ENCODE results near the gene CDC25B. TPM values are rescaled to one million over a fixed set of nuclear protein-coding genes. Genes with fewer than 3 reads are reported as not detected.

The CDC25B gene
- total and polyA plus RNA-seq, 4 donors: 4.4 to 12.9 (median 9.2) TPM

- H3K9me3 ChIP-seq (ENCODE audit: control insufficient read depth in 4 of 4, low read length in 3 of 4): no peaks in the 10 kb centered on the region
- peaks cover 0 to 2% (median 0%) of the 10 kb centered on the region in 4 donors for H3K36me3 ChIP-seq (ENCODE audit: control insufficient read depth in 4 of 4, insufficient read depth in 3 of 4, low read depth in 1 of 4, low read length in 3 of 4)
- no peaks in the 10 kb centered on the region for H3K27me3 ChIP-seq (ENCODE audit: control insufficient read depth in 4 of 4, insufficient read depth in 4 of 4, low read length in 3 of 4)
- no peak for DNase-seq (ENCODE audit: low spot score)
- H3K27ac ChIP-seq (ENCODE audit: low read depth in 1 of 2, low read length in 2 of 2): peak overlapping the region; percentile 25 to 29
- peaks cover 10 to 30% (median 22%) of the 10 kb centered on the region in 4 donors for H3K4me1 ChIP-seq (ENCODE audit: control insufficient read depth in 4 of 4, insufficient read depth in 4 of 4, low read length in 3 of 4)
- TF ChIP-seq SP1 (IDR thresholded peaks at IDR 0.05) (no peak), RAD21 (IDR thresholded peaks at IDR 0.05) (no peak), FOXA2 (IDR thresholded peaks at IDR 0.05) (no peak), JUND (IDR thresholded peaks at IDR 0.05) (no peak), FOXA1 (IDR thresholded peaks at IDR 0.05) (no peak), NR2F2 (IDR thresholded peaks at IDR 0.05) (no peak), YY1 (IDR thresholded peaks at IDR 0.05) (no peak), TAF1 (conservative IDR thresholded peaks at IDR 0.05) (no peak)
- peak overlapping the region; percentile 2 to 67 (median 54) for H3K4me3 ChIP-seq (ENCODE audit: low read depth in 1 of 3, low read length in 3 of 3)
- WGBS: 17% methylated on average over 33 of the region's 33 CpGs
- H3K9ac ChIP-seq (ENCODE audit: low read depth in 1 of 2, low read length in 2 of 2): peak overlapping the region in 1 of 2 donors; percentile 71
These were observed 541 bp downstream of the CDC25B start for GRCh38 chr20:3796477-3797225.

- WGBS: 94% methylated on average over 5 of the region's 5 CpGs
- DNase-seq (ENCODE audit: low spot score): no peak
- H3K4me3 ChIP-seq (ENCODE audit: low read depth in 1 of 3, low read length in 3 of 3): peak overlapping the region; percentile 2 to 67 (median 54)
- H3K9ac ChIP-seq (ENCODE audit: low read depth in 1 of 2, low read length in 2 of 2): peak overlapping the region in 1 of 2 donors; percentile 71
- peak overlapping the region; percentile 25 to 29 for H3K27ac ChIP-seq (ENCODE audit: low read depth in 1 of 2, low read length in 2 of 2)
- peaks cover 0 to 4% (median under 1%) of the 10 kb centered on the region in 4 donors for H3K36me3 ChIP-seq (ENCODE audit: control insufficient read depth in 4 of 4, insufficient read depth in 3 of 4, low read depth in 1 of 4, low read length in 3 of 4)
- TF ChIP-seq NR2F2 (IDR thresholded peaks at IDR 0.05) (no peak), REST (IDR thresholded peaks at IDR 0.05) (no peak), TAF1 (conservative IDR thresholded peaks at IDR 0.05) (no peak), GABPA (IDR thresholded peaks at IDR 0.05 in 1 of 2, conservative IDR thresholded peaks at IDR 0.05 in 1 of 2) (no peak), CTCF (IDR thresholded peaks at IDR 0.05; ENCODE audit: low read depth, low read length, missing input control) (no peak), HNF4G (IDR thresholded peaks at IDR 0.05) (no peak), YY1 (IDR thresholded peaks at IDR 0.05) (no peak), JUND (IDR thresholded peaks at IDR 0.05) (no peak), SP1 (IDR thresholded peaks at IDR 0.05) (no peak), FOXA2 (IDR thresholded peaks at IDR 0.05) (no peak), RAD21 (IDR thresholded peaks at IDR 0.05) (no peak), MAX (IDR thresholded peaks at IDR 0.05) (no peak)
- H3K27me3 ChIP-seq (ENCODE audit: control insufficient read depth in 4 of 4, insufficient read depth in 4 of 4, low read length in 3 of 4): no peaks in the 10 kb centered on the region
- H3K4me1 ChIP-seq (ENCODE audit: control insufficient read depth in 4 of 4, insufficient read depth in 4 of 4, low read length in 3 of 4): peaks cover 10 to 34% (median 22%) of the 10 kb centered on the region in 4 donors
- H3K9me3 ChIP-seq (ENCODE audit: control insufficient read depth in 4 of 4, low read length in 3 of 4): no peaks in the 10 kb centered on the region
These were observed 1.1 kb downstream of the CDC25B start for GRCh38 chr20:3797226-3797545.
